AG09319 (cell line): ENCODE data around the gene AP1G1.
"Not testable (repeated sequence)": the region's sequence is repeated elsewhere in the genome, so short reads cannot be mapped to it uniquely, and the experiment has no call there.

ENCODE experiments used
- DNase-seq: peaks from one replicate; pipeline ENCODE4 v3.0.0-alpha.2; 2010; ENCODE audit warnings: low read depth; ENCODE audit errors: extremely low read depth
- TF ChIP-seq, protein P1 (sequence below): IDR thresholded peaks from 2 replicates; pipeline ENCODE4 v1.5.1; 2011; ENCODE audit warnings: low read depth, mild to moderate bottlenecking, inconsistent platforms, low read length, moderate library complexity

AP1G1 gene

DNA sequence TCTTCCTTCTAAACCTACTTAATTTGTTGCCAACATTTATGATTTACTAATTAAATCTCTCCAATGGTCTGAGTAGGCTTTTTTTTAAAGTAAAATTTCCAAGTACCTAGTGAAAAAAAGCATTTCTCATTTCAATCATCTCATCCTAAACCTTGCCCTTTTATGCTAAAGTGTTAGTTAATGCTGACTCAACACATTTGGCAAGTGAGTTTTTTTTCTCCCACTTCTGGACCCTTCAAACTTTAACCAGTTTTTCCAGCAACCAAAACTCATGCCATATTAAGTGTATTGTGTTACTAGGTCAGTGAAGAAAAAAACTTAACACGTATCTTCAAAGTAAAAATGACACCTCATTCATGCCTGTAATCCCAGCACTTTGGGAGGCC lies 5.3 kb downstream of the AP1G1 start:
- DNase-seq = no peak
- TF ChIP-seq, protein P1, sequence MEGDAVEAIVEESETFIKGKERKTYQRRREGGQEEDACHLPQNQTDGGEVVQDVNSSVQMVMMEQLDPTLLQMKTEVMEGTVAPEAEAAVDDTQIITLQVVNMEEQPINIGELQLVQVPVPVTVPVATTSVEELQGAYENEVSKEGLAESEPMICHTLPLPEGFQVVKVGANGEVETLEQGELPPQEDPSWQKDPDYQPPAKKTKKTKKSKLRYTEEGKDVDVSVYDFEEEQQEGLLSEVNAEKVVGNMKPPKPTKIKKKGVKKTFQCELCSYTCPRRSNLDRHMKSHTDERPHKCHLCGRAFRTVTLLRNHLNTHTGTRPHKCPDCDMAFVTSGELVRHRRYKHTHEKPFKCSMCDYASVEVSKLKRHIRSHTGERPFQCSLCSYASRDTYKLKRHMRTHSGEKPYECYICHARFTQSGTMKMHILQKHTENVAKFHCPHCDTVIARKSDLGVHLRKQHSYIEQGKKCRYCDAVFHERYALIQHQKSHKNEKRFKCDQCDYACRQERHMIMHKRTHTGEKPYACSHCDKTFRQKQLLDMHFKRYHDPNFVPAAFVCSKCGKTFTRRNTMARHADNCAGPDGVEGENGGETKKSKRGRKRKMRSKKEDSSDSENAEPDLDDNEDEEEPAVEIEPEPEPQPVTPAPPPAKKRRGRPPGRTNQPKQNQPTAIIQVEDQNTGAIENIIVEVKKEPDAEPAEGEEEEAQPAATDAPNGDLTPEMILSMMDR = no peak

DNA sequence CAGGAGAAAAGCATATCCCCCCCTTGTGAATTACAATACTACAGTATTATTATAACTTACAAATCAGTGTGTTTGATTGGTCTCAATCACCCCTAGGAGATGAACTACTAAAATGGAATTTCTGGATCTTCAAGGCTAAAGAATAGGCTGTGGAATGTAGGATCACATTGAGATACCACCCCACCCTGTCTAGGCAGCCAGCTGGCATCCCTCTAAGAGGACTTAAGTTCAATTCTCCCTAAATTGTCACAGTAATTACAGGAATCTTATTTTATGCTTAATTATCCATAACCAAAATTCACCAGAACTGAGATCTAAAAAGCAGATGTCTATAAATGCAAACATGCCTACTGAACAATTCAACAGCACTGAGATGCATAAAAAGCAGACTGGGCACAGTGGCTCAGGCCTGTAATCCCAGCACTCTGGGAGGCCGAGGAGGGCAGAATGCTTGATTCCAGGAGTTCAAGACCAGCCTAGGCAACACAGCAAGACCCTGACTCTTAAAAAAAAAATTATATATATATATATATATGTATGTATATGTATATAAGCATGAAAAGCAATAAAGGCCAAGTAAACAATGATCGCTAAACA lies 12.0 kb downstream of the AP1G1 start:
- no peak for DNase-seq
- TF ChIP-seq, protein P1 = no peak

DNA sequence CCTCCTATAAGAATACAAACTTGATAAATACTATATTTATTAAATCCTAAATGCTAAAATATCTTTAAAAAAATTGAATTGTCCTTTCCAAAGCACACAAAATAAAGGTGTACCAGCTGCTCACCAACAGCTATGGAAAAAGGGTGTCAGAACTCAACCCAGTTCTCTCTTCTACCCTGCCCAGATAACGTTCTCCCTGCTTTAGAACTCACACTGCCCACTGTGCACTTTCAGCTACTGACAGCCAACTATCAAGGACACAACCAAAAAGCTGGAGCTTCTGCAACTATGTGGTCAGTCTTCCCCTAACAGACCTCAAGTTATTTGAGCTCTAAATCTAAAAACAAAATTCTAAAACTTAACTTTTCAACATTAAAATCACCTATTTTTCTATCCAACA lies 13.7 kb downstream of the AP1G1 start:
- DNase-seq = no peak
- TF ChIP-seq, protein P1 = no peak

DNA sequence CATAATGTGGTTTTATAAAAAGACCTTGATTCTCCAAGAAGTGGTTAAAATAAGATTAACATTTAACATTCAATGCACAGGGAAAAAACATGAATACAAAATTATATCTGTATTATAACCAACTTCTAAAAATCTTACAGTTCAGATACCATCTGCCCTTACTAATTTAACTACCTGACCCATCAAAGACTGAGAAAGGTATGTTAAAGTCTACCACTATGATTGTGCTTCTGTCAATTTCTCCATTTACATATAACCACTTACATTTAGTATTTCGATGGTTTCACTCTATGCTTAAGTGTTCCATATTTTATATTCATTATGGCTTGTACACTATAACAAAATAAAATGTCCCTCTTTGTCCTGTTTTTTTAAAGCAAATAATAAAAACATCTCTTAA lies 14.6 kb downstream of the AP1G1 start:
- TF ChIP-seq, protein P1 = no peak
- DNase-seq = no peak

DNA sequence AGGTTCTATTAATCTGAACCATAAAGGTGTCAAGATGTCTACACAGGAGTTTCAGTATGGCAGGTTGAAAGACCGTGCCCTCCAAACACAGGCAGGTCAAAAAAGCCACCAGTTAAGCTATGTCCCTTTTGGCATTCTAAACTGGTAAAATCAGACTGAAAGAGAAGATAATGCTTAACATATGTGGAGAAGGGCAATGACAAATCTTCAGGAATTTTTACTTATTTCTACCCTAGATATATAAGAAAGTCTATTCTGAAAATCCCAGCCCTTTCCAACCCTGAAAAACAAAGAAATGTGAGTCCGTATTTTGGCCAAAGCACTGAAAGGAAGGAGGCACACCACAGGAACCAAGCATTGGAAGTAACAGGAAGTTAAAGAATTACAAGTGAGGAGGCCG lies 16.5 kb downstream of the AP1G1 start:
- TF ChIP-seq, protein P1 = no peak
- no peak for DNase-seq

DNA sequence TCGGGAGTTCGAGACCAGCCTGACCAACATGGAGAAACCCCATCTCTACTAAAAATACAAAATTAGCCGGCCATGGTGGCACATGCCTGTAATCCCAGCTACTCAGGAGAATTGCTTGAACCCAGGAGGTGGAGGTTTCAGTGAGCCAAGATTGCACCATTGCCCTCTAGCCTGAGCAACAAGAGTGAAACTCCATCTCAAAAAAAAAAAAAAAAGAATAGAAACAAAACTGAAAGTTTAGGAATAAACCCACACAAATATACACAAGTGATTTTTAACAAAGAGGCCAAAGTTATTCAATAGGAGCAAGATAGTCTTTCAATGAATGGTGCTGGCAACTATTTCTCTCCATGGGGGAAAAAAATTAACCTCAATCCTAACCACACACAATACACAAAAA lies 18.3 kb downstream of the AP1G1 start:
- DNase-seq = not testable (repeated sequence)

DNA sequence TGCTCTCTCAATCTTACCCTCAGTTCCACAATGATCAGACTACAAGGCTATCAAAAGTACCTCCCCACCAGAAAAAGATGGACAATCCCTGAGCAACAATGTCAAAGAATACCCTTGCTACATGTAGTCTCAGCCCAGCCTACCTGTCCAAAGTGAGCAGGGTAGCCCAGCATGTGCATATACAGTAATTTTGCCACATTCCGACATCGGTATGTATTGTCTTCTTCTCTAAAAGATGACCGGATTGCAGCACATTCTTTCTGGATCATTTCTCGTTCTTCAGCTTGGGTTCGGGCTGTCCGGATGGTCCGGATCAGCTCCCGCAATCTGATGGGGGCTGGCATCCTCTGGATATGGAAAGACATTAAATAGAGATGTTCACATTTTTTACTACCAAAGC lies 19.5 kb downstream of the AP1G1 start:
- no peak for DNase-seq
- TF ChIP-seq, protein P1 = no peak

DNA sequence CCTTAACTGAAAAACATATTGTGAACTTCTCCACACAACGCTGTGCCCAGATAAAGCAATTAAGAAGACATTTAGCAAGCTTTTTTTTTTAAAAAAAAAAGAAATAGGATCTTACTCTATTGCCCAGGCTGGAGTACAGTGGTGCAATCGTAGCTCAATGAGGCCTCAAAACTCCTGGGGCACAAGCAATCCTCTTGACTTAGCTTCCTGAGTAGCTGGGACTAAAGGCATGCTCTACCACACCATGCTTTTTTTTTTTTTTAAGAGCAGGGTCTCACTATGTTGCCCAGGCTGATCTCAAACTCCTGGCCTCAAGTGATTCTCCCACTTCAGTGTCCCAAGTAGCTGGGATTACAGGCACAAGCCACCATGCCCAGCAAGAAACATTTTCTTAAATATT lies 20.1 kb downstream of the AP1G1 start:
- no peak for DNase-seq

DNA sequence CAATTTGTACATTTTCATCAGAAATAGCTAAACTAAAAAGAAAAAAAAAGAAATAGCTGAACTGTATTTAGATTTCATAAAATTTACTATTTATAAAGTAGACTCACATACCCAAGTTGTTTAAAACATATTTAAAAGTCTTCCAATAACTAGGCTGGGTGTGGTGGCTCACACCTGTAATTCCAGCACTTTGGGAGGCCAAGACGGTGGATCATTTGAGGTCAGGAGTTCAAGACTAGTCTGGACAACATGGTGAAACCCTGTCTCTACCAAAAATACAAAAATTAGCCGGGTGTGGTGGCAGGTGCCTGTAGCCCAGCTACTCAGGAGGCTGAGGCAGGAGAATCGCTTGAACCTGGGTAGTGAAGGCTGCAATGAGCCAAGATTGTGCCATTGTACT lies 23.5 kb downstream of the AP1G1 start:
- not testable (repeated sequence) for DNase-seq

More for the DNA sequence above, 20.1 kb downstream of the AP1G1 start:
- TF ChIP-seq, protein P1 = no peak
